Nephron progenitor cell (in vitro differentiated cells): Measurements from ENCODE around the gene LRRC74A.
A peak's percentile ranks its signal among the peaks of the same experiment; 100 is the strongest.

Source experiments
- DNase-seq: peaks from one replicate; pipeline ENCODE4 v3.0.0; 2021
- H3K27ac Mint-ChIP-seq: 2 replicates; pipeline ENCODE4 v1.8.0; 2021; ENCODE audit warnings: mild to moderate bottlenecking, moderate library complexity, mixed read lengths
- H3K27me3 Mint-ChIP-seq: 2 replicates; pipeline ENCODE4 v1.8.0; 2021; ENCODE audit warnings: mild to moderate bottlenecking, low read depth, mixed read lengths; ENCODE audit not compliant: poor library complexity
- H3K36me3 Mint-ChIP-seq: 2 replicates; pipeline ENCODE4 v1.8.0; 2021; ENCODE audit warnings: low read depth, mixed read lengths
- H3K4me1 Mint-ChIP-seq: 2 replicates; pipeline ENCODE4 v1.8.0; 2021; ENCODE audit warnings: mixed read lengths
- H3K4me3 Mint-ChIP-seq: 2 replicates; pipeline ENCODE4 v1.8.0; 2021; ENCODE audit warnings: mild to moderate bottlenecking, moderate library complexity, mixed read lengths
- H3K9me3 Mint-ChIP-seq: 2 replicates; pipeline ENCODE4 v1.8.0; 2021; ENCODE audit warnings: mild to moderate bottlenecking, moderate library complexity, mixed read lengths
- TF ChIP-seq, protein P1 (sequence below): fragments of 200-600 bp; sonication (generic); IDR thresholded peaks from 2 replicates; pipeline ENCODE4 v1.5.0; 2021; ENCODE audit warnings: antibody characterized with exemption

LRRC74A gene

DNA sequence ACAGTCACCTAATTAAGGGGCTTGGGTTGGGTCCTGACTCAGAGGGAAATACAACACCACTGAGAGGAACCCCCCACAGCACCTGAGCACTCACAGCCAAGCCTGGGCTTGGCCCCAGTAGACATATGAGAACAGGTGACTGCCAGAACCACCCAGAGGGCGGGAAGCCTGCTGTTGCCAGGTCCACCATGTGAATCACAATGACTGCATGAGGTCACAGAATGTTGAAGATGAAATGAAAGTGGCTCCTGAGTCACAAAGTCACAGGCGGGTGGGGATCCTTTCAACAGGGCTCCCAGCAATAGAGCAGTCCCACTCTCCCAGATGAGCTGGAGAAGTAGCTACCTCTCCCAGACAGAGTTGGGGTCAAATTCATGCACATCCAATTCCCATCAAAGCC is at the start of gene LRRC74A:
Gene LRRC74A, plus strand, starts transcription at position 287 of the 400 bp plus-strand sequence. CDS start 290 bp downstream, outside the sequence.
- DNase-seq: no peak
- peaks cover 8% of the 10 kb centered on the region for H3K27me3 Mint-ChIP-seq
- peaks cover 25% of the 10 kb centered on the region for H3K4me1 Mint-ChIP-seq
- peaks cover 11% of the 10 kb centered on the region for H3K9me3 Mint-ChIP-seq
- TF ChIP-seq, protein P1, sequence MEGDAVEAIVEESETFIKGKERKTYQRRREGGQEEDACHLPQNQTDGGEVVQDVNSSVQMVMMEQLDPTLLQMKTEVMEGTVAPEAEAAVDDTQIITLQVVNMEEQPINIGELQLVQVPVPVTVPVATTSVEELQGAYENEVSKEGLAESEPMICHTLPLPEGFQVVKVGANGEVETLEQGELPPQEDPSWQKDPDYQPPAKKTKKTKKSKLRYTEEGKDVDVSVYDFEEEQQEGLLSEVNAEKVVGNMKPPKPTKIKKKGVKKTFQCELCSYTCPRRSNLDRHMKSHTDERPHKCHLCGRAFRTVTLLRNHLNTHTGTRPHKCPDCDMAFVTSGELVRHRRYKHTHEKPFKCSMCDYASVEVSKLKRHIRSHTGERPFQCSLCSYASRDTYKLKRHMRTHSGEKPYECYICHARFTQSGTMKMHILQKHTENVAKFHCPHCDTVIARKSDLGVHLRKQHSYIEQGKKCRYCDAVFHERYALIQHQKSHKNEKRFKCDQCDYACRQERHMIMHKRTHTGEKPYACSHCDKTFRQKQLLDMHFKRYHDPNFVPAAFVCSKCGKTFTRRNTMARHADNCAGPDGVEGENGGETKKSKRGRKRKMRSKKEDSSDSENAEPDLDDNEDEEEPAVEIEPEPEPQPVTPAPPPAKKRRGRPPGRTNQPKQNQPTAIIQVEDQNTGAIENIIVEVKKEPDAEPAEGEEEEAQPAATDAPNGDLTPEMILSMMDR: no peak
- H3K27ac Mint-ChIP-seq: no peak within 1 kb of the TSS
- no peak within 1 kb of the TSS for H3K4me3 Mint-ChIP-seq
- no peaks in the 10 kb centered on the region for H3K36me3 Mint-ChIP-seq

DNA sequence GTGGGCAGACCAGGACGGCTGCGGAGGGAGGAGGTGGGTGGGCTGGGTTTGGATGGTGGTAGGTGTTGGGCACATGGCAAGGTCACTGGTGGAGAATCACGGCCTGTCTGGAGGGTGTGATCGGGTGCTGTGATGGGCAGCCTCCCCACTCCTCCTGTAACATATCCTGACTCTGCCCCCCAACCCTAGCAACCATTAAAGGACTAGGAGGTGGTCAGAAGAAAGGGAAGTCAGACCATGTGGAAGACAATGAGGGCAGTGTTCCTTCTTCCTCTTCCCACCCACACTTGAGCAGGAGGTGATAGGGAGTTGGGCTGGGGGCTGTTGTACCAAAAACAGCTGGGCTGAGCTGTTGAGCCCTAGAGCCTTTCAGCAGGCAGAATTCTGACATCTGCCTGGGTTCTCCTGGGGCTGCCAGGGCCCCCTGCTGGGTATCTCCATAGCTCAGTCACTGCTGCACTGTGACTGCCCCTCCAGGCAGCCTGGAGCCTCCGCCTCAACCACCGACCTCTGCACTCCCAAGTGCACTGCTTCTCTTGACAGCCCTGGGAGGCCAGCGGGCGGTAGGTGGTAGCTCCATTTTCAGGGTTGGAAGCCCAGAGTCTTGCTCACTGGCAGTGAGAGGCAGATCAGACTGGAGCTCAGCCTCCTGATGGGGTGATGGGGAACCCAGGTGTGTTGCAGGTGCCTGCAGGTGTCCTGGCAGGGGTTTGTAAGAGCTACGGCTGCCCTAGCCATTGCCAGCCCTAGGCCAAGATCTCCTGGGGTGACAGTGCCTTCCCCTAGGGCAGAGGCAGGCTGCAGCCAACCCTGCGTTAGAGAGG is 49.6 kb upstream of the LRRC74A start:
- no peak overlapping the region for H3K27ac Mint-ChIP-seq
- TF ChIP-seq, protein P1: no peak
- H3K4me1 Mint-ChIP-seq: peaks cover 60% of the 10 kb centered on the region
- H3K9me3 Mint-ChIP-seq: no peaks in the 10 kb centered on the region
- H3K27me3 Mint-ChIP-seq: peaks cover 8% of the 10 kb centered on the region
- H3K36me3 Mint-ChIP-seq: peaks cover 23% of the 10 kb centered on the region
- DNase-seq: no peak
- no peak overlapping the region for H3K4me3 Mint-ChIP-seq

DNA sequence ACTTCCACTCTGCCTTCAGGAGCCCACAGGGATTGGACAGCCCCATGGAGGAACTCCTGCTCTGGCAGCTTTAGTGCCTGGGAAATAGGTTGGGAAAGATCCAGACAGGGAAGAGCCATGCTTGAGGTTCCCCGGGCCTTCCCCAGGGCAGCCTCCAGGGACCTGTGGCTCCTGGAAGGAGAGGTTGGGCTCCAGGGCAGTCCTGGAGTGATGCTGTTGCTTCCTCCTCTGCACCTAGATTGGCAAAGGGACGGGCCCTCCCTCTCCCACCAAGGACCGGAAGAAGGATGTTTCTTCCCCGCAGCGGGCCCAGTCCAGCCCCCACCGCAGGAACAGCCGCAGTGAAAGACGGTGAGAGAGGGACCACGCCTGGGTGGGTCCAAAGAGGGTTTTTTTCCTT is 48.5 kb upstream of the LRRC74A start:
- Mint-ChIP-seq H3K9me3 (no peaks in the 10 kb centered on the region), H3K4me1 (peaks cover 52% of the 10 kb centered on the region), H3K4me3 (no peak overlapping the region), H3K36me3 (peaks cover 25% of the 10 kb centered on the region), H3K27ac (peak overlapping the region; percentile 87), H3K27me3 (peaks cover 8% of the 10 kb centered on the region)
- no peak for DNase-seq
- TF ChIP-seq, protein P1: no peak

DNA sequence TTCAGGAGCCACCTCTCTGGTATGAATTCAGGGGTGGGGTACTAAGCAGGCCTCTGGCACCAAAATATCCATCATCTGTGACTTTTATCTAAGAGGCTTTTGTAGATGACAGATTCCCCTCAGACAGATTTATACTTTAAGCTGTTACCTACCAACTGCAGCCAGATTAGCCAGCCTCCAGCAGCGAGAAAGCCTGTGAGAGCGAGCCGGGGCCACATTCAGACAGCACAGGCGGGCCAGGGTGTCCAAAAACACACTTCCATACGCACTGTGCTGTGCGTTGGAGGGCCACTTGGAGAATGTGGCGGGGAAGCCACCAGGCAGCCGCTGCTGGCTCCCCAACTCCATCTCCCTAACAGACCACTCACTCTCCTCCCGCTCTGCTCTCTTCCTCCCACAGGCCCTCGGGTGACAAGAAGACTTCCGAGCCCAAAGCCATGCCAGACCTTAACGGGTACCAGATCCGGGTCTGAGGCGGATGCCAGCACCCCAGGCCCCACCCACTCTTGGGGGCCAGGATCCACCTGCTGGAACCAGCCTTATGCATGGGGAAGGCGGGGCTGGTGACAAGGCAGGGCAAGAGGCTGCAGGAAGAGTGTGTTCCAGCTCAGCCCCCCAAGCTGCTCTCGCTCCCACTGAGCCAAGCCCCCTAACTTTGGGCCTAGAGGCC is 47.5 kb upstream of the LRRC74A start:
- peaks cover 51% of the 10 kb centered on the region for H3K4me1 Mint-ChIP-seq
- peak overlapping the region; percentile 36 for H3K27ac Mint-ChIP-seq
- DNase-seq: no peak
- peaks cover 7% of the 10 kb centered on the region for H3K27me3 Mint-ChIP-seq
- TF ChIP-seq, protein P1: no peak
- H3K4me3 Mint-ChIP-seq: no peak overlapping the region
- H3K9me3 Mint-ChIP-seq: no peaks in the 10 kb centered on the region
- H3K36me3 Mint-ChIP-seq: peaks cover 34% of the 10 kb centered on the region

DNA sequence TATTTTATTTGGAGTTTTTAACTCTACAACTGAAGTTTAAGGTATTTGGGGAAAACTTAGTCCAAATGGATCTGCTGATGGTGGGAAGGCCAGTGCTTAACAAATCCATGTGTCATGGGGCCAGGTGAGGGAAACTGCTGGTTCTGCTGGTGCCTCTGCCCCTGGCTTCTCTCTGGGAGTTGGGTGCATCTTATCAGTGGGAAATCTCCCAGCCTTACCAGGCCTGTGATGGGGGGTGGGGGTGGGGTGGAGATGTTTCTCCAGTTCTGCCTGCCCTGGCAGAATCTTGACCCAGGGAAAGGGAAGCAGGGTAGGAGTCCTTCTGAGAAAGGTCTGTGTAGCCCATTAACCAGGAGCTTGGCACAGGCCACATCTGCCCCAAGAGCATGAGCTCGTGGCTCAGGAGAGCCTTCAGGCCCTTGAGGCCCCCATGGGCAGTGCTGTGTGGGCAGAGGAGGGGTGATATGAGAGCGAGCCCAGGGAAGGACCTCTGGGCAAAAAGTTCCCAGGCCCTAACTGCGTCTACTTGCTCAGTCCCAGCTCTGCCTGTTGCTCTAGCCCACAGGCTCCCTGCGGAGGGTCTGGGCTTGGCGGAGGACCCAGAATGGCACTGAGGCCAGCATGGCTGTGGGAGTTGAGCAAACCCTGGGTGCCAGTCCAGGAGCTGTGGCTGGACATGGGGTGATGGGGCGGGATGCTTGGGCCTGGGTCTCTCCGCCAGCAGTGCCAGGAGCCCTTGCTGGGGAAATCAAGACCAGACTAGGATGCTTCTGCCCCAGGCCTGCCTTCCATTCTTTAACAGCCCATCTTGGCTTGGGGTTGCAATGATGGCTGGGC is 46.8 kb upstream of the LRRC74A start:
- Mint-ChIP-seq H3K27me3 (peaks cover 5% of the 10 kb centered on the region), H3K27ac (no peak overlapping the region), H3K36me3 (peaks cover 34% of the 10 kb centered on the region), H3K4me3 (no peak overlapping the region), H3K4me1 (peaks cover 45% of the 10 kb centered on the region), H3K9me3 (no peaks in the 10 kb centered on the region)
- no peak for DNase-seq
- TF ChIP-seq, protein P1: no peak
